ENCODE results near the gene RAD51B.

- TF ChIP-seq, protein P1, sequence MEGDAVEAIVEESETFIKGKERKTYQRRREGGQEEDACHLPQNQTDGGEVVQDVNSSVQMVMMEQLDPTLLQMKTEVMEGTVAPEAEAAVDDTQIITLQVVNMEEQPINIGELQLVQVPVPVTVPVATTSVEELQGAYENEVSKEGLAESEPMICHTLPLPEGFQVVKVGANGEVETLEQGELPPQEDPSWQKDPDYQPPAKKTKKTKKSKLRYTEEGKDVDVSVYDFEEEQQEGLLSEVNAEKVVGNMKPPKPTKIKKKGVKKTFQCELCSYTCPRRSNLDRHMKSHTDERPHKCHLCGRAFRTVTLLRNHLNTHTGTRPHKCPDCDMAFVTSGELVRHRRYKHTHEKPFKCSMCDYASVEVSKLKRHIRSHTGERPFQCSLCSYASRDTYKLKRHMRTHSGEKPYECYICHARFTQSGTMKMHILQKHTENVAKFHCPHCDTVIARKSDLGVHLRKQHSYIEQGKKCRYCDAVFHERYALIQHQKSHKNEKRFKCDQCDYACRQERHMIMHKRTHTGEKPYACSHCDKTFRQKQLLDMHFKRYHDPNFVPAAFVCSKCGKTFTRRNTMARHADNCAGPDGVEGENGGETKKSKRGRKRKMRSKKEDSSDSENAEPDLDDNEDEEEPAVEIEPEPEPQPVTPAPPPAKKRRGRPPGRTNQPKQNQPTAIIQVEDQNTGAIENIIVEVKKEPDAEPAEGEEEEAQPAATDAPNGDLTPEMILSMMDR (conservative IDR thresholded peaks at IDR 0.05; ENCODE audit: low read depth, low read length): no peak
- no peak for TF ChIP-seq EZH2 (IDR thresholded peaks at IDR 0.05; ENCODE audit: borderline replicate concordance, low read depth, low read length, poor library complexity, severe bottlenecking)
Measured at GRCh38 chr14:68362846-68363245, 543.3 kb downstream of the RAD51B start.

Data from A673 (cell line).